Measurements from ENCODE around the gene RBM15B. TPM values are rescaled to one million over a fixed set of nuclear protein-coding genes. Genes with fewer than 3 reads are reported as not detected.

The RBM15B gene
- polyA plus RNA-seq, 1 donor (not counting 4 experiments of a cell fraction or from before 2014, with no cell fraction given): 10.2 TPM

DNA sequence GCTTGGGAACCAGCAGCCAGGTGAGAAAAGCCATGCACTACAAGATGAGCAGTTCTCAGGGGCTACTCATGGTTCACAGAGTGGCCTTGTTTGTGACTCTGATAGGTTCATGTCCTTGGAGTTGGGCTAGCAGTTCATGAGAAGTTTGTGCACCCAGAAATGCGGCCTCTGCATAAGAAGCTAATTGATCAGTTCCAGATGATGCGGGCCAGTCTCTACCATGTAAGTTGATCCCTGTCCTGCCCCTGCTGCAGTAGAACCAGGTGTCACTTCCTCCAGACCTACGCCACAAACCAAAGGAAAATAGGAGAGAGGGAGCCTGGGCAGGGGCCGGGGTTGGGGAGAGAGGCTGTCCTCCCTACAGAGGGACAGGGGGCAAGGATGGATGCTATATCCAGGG lies 33.2 kb upstream of the RBM15B start:
- DNase-seq (ENCODE audit: low read depth, low spot score) (no peak), FAIRE-seq (no peak)
- no peak overlapping the region for H2AFZ ChIP-seq (ENCODE audit: control insufficient read depth, low read length)
- no peaks in the 10 kb centered on the region for H3K36me3 ChIP-seq (ENCODE audit: control insufficient read depth in 2 of 2, extremely low read depth in 1 of 2, insufficient read depth in 2 of 2, low read length in 2 of 2)
- no peaks in the 10 kb centered on the region for H3K9me1 ChIP-seq (ENCODE audit: control insufficient read depth, extremely low read depth, insufficient read depth, low read length)
- H4K20me1 ChIP-seq (ENCODE audit: control insufficient read depth, extremely low read depth, insufficient read depth, low read length): no peaks in the 10 kb centered on the region
- H3K4me1 ChIP-seq (ENCODE audit: control insufficient read depth, extremely low read depth, insufficient read depth, low read length): peaks cover 6% of the 10 kb centered on the region
- no peak overlapping the region for H3K4me2 ChIP-seq (ENCODE audit: control insufficient read depth, extremely low read depth, insufficient read depth, low read depth, low read length)
- no peaks in the 10 kb centered on the region for H3K27me3 ChIP-seq (ENCODE audit: control insufficient read depth, extremely low read depth, insufficient read depth, low read length)
- no peaks in the 10 kb centered on the region for H3K79me2 ChIP-seq (ENCODE audit: control insufficient read depth, insufficient read depth, low read length)
- H3K9me3 ChIP-seq (ENCODE audit: control insufficient read depth, low read depth, low read length): no peaks in the 10 kb centered on the region
- dilution Hi-C loops (cut with MboI; ENCODE audit: extremely low pct_ligation_motif_present, low sequenced_read_pairs): loop anchor here (25.0 kb wide), 1 partner anchor 246 kb away; no protein-coding TSS in a partner anchor
- H3K9ac ChIP-seq (ENCODE audit: control insufficient read depth, extremely low read depth, insufficient read depth, low read length): no peak overlapping the region
- TF ChIP-seq EZH2 (IDR thresholded peaks at IDR 0.05; ENCODE audit: low read length) (no peak), CTCF (optimal IDR thresholded peaks at IDR 0.05 in 1 of 3, IDR thresholded peaks at IDR 0.05 in 1 of 3, conservative IDR thresholded peaks at IDR 0.05 in 1 of 3; ENCODE audit: extremely low read depth in 1 of 3, insufficient read depth in 2 of 3, low read length in 3 of 3) (no peak)
- no peak overlapping the region for H3K27ac ChIP-seq (ENCODE audit: control insufficient read depth, insufficient read depth, low read length)
- H3K4me3 ChIP-seq (ENCODE audit: control insufficient read depth in 2 of 3, extremely low read depth in 1 of 3, insufficient read depth in 2 of 3, low read depth in 1 of 3, low read length in 3 of 3): no peak overlapping the region

- H3K36me3 ChIP-seq (ENCODE audit: control insufficient read depth in 2 of 2, extremely low read depth in 1 of 2, insufficient read depth in 2 of 2, low read length in 2 of 2): no peaks in the 10 kb centered on the region
- H2AFZ ChIP-seq (ENCODE audit: control insufficient read depth, low read length): no peak overlapping the region
- no peaks in the 10 kb centered on the region for H3K79me2 ChIP-seq (ENCODE audit: control insufficient read depth, insufficient read depth, low read length)
- no peaks in the 10 kb centered on the region for H3K9me1 ChIP-seq (ENCODE audit: control insufficient read depth, extremely low read depth, insufficient read depth, low read length)
- no peaks in the 10 kb centered on the region for H3K9me3 ChIP-seq (ENCODE audit: control insufficient read depth, low read depth, low read length)
- H3K4me1 ChIP-seq (ENCODE audit: control insufficient read depth, extremely low read depth, insufficient read depth, low read length): peaks cover 6% of the 10 kb centered on the region
- dilution Hi-C loops (cut with MboI; ENCODE audit: extremely low pct_ligation_motif_present, low sequenced_read_pairs): loop anchor here (25.0 kb wide), 1 partner anchor 247 kb away; no protein-coding TSS in a partner anchor
- H3K27me3 ChIP-seq (ENCODE audit: control insufficient read depth, extremely low read depth, insufficient read depth, low read length): no peaks in the 10 kb centered on the region
- H3K27ac ChIP-seq (ENCODE audit: control insufficient read depth, insufficient read depth, low read length): no peak overlapping the region
- no peak for DNase-seq (ENCODE audit: low read depth, low spot score)
- H3K9ac ChIP-seq (ENCODE audit: control insufficient read depth, extremely low read depth, insufficient read depth, low read length): no peak overlapping the region
- no peak overlapping the region for H3K4me2 ChIP-seq (ENCODE audit: control insufficient read depth, extremely low read depth, insufficient read depth, low read depth, low read length)
- no peak for FAIRE-seq
- TF ChIP-seq CTCF (optimal IDR thresholded peaks at IDR 0.05 in 1 of 3, IDR thresholded peaks at IDR 0.05 in 1 of 3, conservative IDR thresholded peaks at IDR 0.05 in 1 of 3; ENCODE audit: extremely low read depth in 1 of 3, insufficient read depth in 2 of 3, low read length in 3 of 3) (no peak), EZH2 (IDR thresholded peaks at IDR 0.05; ENCODE audit: low read length) (no peak)
- no peaks in the 10 kb centered on the region for H4K20me1 ChIP-seq (ENCODE audit: control insufficient read depth, extremely low read depth, insufficient read depth, low read length)
- no peak overlapping the region for H3K4me3 ChIP-seq (ENCODE audit: control insufficient read depth in 2 of 3, extremely low read depth in 1 of 3, insufficient read depth in 2 of 3, low read depth in 1 of 3, low read length in 3 of 3)
These were observed 32.1 kb upstream of the RBM15B start for GRCh38 chr3:51358981-51359380.

Measured in keratinocyte (primary cell).